Mesenteric fat pad (tissue), 1 donor: Measurements from ENCODE around the gene PWP2. TPM values are rescaled to one million over a fixed set of nuclear protein-coding genes. Genes with fewer than 3 reads are reported as not detected.

ENCODE experiments used
- DNase-seq: peaks from one replicate; pipeline ENCODE4 v3.0.0-alpha.2; 2020; ENCODE audit warnings: low spot score
- long read RNA-seq: library from polyadenylated mRNA; unstranded; transcript quantifications from one replicate; pipeline ENCODE4 v2.0.0, GENCODE V29; 2020
- total RNA-seq: library from RNA; stranded (reverse); fragmentation: NEBNext Ultra II Directional; extraction: Animal tissue kit (Norgen Biotek cat#: 25700); gene quantifications from one replicate; pipeline ENCODE4 v1.2.1, GENCODE V29; 2021
- donor health status: DM: yes; HTN: yes; CAD: no.

PWP2 gene
- total RNA-seq, result 3.6 TPM
- long read RNA-seq, partial matches to known transcripts, result 4 of 8 reads
- long read RNA-seq, other reads (novel, unspliced or antisense), result 4 of 8 reads

- peak; percentile 39 for DNase-seq
Measured at GRCh38 chr21:44107026-44107501, at the start of gene PWP2. Gene PWP2 (plus strand): TSS chr21:44107399. CDS start chr21:44107417, 18 bp downstream.

GRCh38 chr21:44057960-44058651, 49.1 kb upstream of the PWP2 start:
- peak; percentile 67 for DNase-seq

GRCh38 chr21:44058652-44058964, 48.6 kb upstream of the PWP2 start:
- peak; percentile 64 for DNase-seq

GRCh38 chr21:44058981-44059380, 48.2 kb upstream of the PWP2 start:
- peak; percentile 51 for DNase-seq

- peak; percentile 26 for DNase-seq
Measured at GRCh38 chr21:44059710-44060109, 47.5 kb upstream of the PWP2 start.

- DNase-seq, result peak; percentile 28
Measured at GRCh38 chr21:44062380-44062779, 44.8 kb upstream of the PWP2 start.

- peak; percentile 64 for DNase-seq
Measured at GRCh38 chr21:44063151-44063912, 43.9 kb upstream of the PWP2 start.

- DNase-seq, result peak; percentile 35
Measured at GRCh38 chr21:44064852-44065403, 42.3 kb upstream of the PWP2 start.

- peak; percentile 81 for DNase-seq
Measured at GRCh38 chr21:44065428-44065827, 41.8 kb upstream of the PWP2 start.

GRCh38 chr21:44066116-44066515, 41.1 kb upstream of the PWP2 start:
- peak; percentile 41 for DNase-seq

- peak; percentile 80 for DNase-seq
Measured at GRCh38 chr21:44067011-44067839, 40.0 kb upstream of the PWP2 start.

- peak; percentile 18 for DNase-seq
Measured at GRCh38 chr21:44070391-44070790, 36.8 kb upstream of the PWP2 start.

GRCh38 chr21:44071359-44072104, 35.7 kb upstream of the PWP2 start:
- DNase-seq, result peak; percentile 55

GRCh38 chr21:44072111-44072510, 35.1 kb upstream of the PWP2 start:
- DNase-seq, result peak; percentile 75

- peak; percentile 81 for DNase-seq
Measured at GRCh38 chr21:44074315-44074958, 32.8 kb upstream of the PWP2 start.

GRCh38 chr21:44076316-44076715, 30.9 kb upstream of the PWP2 start:
- no peak for DNase-seq

- DNase-seq, result no peak
Measured at GRCh38 chr21:44078411-44078981, 28.7 kb upstream of the PWP2 start.

GRCh38 chr21:44079446-44079845, 27.8 kb upstream of the PWP2 start:
- no peak for DNase-seq

GRCh38 chr21:44079846-44080245, 27.4 kb upstream of the PWP2 start:
- peak; percentile 14 for DNase-seq
